22Rv1 (cell line): ENCODE results near the gene FMN1.

Experiments used
- CTCF ChIP-seq: fragments of 450-650 bp; IDR thresholded peaks from 2 replicates; pipeline ENCODE4 v1.5.1; 2017; ENCODE audit warnings: mild to moderate bottlenecking
- ZFX ChIP-seq: fragments of 450-650 bp; IDR thresholded peaks from 2 replicates; pipeline ENCODE4 v1.6.1; 2017; ENCODE audit warnings: antibody characterized with exemption, borderline replicate concordance

GRCh38 chr15:32893421-32893820 is 301.1 kb downstream of the FMN1 start:
- TF ChIP-seq CTCF = no peak
- no peak for TF ChIP-seq ZFX
